Measurements from ENCODE around the gene TMPRSS13.

- TF ChIP-seq POLR2A (IDR thresholded peaks at IDR 0.05) (no peak), CTCF (IDR thresholded peaks at IDR 0.05) (no peak)
These were observed 3.8 kb downstream of the TMPRSS13 start for GRCh38 chr11:117925198-117925925.
